PC-3 (cell line): ENCODE measurements around the gene PRTN3.

ENCODE experiments used
- EZH2 ChIP-seq: fragments of 300-600 bp; sonication (generic); IDR thresholded peaks from one replicate; pipeline ENCODE4 v1.6.1; 2017; ENCODE audit warnings: antibody characterized with exemption, mild to moderate bottlenecking, low read length; ENCODE audit not compliant: unreplicated experiment
- EZH2phosphoT487 ChIP-seq: fragments of 300-600 bp; sonication (generic); IDR thresholded peaks from 2 replicates; pipeline ENCODE4 v1.6.1; 2018; ENCODE audit warnings: mild to moderate bottlenecking, antibody characterized with exemption, low read length, borderline replicate concordance
- TF ChIP-seq, protein P1 (sequence below): fragments of 300-600 bp; sonication (generic); conservative IDR thresholded peaks from 2 replicates; pipeline ENCODE4 v1.5.1; 2017; ENCODE audit warnings: antibody characterized with exemption, low read depth, mild to moderate bottlenecking, low read length

GRCh38 chr19:805600-806550 lies 34.9 kb upstream of the PRTN3 start:
- no peak for TF ChIP-seq EZH2phosphoT487
- TF ChIP-seq, protein P1, sequence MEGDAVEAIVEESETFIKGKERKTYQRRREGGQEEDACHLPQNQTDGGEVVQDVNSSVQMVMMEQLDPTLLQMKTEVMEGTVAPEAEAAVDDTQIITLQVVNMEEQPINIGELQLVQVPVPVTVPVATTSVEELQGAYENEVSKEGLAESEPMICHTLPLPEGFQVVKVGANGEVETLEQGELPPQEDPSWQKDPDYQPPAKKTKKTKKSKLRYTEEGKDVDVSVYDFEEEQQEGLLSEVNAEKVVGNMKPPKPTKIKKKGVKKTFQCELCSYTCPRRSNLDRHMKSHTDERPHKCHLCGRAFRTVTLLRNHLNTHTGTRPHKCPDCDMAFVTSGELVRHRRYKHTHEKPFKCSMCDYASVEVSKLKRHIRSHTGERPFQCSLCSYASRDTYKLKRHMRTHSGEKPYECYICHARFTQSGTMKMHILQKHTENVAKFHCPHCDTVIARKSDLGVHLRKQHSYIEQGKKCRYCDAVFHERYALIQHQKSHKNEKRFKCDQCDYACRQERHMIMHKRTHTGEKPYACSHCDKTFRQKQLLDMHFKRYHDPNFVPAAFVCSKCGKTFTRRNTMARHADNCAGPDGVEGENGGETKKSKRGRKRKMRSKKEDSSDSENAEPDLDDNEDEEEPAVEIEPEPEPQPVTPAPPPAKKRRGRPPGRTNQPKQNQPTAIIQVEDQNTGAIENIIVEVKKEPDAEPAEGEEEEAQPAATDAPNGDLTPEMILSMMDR, result no peak
- no peak for TF ChIP-seq EZH2
